ENCODE data around the gene SGK1.
"Not testable (repeated sequence)": the region's sequence is repeated elsewhere in the genome, so short reads cannot be mapped to it uniquely, and the experiment has no call there.

The SGK1 gene

DNA sequence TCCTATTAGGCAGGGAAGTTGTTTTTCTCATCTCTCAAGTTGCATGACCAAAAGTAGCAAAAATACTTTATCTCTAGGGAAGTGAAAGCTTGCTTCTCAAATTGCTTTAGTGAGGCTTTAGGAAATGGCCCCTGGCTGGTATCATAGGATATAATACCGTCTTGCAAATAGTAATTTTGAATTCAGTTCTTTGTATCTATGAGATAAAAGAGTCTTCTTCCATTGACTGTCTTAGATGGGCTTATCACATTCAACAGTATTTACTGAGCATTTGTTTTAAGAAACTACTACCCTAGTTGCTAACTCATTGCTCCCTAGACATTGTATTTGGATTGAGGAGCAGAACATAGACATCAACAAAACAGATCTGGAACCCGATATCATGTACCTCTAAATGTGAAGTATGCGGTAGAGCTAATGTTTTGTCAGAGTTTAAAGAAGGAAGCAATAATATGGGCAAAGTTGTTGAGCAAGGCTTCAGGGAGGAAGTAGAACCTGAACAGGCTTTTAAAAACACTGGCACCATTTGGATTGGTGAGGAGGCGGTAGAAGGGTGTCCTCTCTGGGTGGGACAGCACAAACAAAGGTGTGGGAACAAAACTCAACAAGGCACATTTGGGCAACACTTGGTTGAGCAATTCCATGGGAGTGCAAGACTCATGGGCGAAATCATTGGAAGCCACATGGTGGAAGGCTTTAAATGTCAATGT, 101.5 kb downstream of the SGK1 start:
- no peak for DNase-seq

DNA sequence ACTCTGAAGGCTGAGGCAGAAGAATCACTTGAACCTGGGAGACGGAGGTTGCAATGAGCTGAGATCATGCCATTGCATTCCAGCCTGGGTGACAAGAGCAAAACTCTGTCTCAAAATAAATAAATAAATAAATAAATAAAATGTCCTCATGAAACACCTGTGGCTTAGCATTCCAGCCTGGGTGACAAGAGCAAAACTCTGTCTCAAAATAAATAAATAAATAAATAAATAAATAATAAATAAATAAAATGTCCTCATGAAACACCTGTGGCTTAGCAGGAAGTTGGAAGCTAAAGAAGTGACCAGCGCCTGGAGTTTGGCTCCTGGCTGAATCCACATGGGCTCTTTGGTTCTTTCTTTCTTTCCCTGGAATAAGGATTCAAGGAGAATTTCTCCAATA, 104.5 kb downstream of the SGK1 start:
- not testable (repeated sequence) for DNase-seq

DNA sequence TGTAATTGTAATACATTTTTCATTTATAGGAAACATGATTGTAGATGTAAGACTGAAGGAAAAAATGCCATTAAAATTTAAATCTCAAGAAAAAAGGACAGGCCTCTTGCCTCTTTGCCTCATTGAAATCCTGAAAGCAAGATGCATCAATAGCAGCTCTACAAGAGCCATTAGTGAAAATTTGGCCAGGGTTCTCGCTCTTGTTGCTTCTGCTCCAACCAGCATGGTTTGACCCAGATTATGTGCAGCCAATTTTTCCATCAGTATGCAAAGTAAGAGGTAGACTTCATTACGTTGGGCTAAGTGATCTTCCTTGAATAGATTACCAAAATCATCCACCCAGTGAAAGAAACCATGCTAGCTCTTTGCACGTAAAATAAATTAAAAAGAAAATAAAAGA, 106.6 kb downstream of the SGK1 start:
- no peak for DNase-seq

DNA sequence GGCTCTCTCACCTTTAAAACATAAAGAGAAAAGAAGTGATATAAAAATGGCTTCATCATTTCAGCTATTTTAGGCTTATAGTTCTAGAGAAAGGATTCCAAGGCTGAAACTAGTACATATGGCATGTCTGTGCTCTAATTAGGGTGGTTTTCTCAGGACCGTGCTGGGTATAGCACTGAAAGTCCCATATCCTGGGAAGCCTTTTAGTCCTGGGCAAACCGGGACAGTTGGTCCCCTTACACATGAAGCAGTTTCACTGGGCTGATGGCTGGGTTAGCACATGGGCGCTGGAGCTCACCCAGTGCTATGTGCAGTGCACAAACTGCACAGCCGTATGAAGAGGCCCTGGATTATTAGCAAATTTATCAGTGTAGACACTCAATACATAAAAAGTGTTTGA, 110.5 kb downstream of the SGK1 start:
- no peak for DNase-seq

DNA sequence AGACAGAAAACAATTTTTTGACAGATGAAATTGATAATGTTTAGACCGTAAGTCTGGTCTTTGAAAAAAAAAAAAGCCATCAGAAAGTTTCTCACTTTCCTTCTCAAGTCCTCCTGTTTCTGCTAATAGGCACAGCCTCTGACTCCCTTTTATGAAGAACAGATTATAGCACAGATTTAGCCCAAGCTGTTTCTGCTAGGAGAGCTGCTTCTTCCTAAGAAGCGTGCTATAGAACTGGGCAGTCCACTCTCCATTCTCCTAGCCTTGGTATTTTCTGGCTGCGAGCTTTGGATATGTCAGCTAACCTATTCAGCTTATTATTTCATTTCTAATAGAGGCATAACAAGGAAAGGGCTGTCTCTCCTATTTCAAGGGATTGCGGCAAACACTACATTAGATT, 112.5 kb downstream of the SGK1 start:
- DNase-seq = no peak

DNA sequence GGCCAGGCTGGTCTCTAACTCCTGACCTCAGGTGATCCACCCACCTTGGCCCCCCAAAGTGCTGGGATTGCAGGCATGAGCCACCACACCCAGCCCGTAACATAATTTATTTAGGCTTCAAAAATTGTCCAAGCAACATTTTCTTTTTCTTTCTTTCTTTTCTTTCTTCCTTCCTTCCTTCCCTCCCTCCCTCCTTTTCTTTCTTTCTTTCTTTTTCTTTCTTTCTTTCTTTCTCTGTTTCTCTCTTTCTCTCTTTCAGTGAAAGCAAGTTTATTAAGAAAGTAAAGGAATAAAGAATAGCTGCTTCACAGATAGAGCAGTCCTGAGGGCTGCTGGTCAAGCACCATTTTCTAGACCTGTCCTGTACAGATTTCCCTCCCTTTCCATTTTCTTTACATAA, 113.2 kb downstream of the SGK1 start:
- not testable (repeated sequence) for DNase-seq

DNA sequence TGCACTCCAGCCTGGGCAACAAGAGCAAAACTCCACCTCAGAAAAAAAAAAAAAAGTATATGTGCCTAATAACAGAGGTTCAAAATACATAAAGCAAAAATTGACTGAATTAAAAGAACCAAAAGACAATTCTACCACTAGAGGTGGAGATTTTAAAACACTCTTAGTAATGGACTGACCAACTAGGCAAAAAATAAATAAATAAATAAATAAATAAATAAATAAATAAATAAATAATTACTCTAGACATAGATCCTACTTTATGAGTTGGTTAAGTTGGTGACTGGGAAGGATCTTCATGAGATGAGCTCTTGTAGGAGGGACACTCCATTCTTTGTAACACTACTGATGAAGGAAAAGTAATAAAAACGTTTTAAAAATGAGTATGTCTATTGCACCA, 113.9 kb downstream of the SGK1 start:
- DNase-seq = no peak

DNA sequence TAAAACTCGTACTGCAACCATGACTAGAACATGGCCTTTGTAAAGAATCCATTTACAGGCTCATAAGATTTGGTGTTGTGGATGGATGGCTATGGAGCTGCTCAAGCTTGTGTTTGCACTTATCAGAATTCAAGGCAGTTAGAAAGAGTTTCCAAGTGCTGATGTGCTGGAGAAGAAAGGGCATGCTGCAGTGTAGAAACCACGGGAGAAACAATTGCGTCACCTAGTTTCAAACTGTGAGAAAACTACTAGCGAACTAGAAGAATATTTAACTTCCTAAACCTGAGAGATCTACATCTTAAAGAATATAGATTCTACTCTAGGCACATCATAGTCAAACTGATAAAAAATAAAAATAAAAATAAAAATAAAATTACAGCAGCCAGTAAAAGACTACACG, 116.2 kb downstream of the SGK1 start:
- no peak for DNase-seq

DNA sequence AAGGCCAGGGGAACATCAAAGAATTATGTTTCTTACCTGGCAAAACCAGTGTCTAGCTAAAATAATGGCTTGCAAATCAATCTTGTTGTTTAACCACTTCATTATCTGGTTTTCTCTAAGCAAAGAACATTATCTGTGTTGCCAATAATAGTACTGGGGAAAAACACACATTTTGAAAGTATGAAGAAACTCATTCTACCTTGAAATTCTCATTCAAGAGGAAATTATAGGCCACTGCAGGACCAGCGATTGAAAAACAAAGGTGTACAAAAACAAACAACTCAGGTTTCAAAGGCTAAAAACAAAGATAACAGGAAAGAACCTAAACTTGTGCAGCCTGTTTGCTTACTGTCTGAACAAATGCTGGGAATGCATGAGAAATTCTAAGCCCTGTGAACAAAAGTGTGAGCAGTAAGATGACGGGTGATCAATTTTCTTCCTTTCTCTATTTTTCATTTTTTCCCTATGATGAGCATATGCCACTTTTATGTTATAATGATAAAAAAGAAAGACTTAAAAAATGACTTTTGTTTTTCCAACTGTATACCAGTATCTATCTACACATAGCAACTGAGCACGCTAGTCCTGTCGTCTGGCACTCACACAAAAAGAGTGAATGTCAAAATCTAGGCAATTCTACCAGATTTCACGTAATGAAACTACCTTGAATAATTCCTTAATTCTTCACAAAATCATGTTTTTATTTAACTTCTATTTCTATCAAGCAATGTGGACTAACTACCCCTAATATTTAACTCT, 117.9 kb downstream of the SGK1 start:
- DNase-seq = no peak

DNA sequence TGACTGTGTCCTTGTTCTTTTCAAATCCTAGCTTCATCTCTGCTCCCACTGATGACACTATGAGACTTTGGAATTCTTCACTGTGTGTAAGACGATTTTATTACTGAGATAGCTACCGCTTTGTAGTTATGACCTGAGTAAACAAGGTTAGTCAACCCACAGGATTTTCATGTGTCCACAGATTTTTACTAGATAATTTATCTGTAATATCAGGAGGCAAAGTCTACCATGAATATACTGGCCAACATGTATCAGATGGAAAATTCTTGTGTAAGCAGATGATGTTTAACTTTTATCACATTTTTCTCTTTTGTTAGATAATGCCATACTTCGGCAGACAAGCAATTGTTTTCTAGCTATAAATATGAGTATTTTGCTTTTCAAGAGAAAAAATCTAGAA, 119.8 kb downstream of the SGK1 start:
- no peak for DNase-seq

DNA sequence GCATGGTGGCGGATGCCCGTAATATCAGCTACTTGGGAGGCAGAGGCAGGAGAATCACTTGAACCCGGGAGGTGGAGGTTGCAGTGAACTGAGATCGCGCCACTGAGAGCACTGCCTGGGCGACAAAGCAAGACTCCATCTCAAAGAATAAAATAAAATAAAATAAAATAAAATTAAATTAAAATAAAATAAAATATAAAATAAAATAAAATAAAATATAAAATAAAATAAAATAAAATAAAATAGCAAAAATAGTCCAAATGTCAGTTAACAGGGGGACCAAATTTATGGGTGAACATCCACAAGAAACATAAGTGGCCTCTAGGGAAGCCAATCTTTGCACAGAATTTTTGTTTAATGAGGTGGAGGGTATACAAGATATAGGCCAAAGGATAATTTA, 120.2 kb downstream of the SGK1 start:
- not testable (repeated sequence) for DNase-seq

DNA sequence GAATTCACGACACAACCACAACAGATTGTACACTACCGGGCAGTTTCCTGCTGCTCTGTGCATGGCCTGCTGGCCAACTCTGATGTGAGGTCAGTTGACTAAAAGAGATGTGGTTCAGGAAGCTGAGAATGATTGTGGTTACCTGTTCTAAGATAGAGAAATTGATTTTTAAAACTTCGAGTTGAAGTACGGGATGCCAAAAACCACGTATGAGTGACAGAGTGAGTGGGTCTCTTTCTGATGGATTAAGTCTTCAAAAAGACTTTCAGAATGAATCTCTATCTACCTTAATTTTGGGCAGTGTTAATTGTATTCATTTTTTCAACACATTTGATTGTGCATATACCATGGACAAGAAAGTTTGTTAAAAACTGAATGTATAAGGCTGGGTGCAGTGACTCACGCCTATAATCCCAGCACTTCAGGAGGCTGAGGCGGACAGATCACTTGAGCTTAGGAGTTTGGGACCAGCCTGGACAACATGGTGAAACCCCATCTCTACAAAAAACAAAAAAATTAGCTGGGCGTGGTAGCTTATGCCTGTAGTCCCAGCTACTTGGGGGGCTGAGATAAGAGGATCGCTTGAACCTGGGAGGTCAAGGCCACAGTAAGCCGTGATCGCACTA, 121.2 kb downstream of the SGK1 start:
- DNase-seq = no peak

DNA sequence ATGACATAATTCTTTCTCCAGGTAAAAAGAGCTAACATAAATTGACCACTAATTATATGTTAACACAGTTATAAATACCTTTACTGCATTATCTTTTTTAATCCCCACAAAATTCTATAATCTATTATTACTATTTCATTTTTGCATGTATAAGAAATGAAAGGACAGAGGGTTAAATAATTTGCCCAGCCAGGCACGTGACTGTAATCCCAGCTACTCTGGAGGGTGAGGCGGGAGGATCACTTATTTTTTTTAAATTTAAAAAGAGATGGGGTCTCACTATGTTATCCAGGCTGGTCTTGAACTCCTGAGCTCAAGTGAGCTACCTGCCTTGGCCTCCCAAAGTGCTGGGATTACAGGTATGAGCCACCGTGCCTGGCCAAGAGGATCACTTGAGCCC, 121.9 kb downstream of the SGK1 start:
- DNase-seq = no peak

DNA sequence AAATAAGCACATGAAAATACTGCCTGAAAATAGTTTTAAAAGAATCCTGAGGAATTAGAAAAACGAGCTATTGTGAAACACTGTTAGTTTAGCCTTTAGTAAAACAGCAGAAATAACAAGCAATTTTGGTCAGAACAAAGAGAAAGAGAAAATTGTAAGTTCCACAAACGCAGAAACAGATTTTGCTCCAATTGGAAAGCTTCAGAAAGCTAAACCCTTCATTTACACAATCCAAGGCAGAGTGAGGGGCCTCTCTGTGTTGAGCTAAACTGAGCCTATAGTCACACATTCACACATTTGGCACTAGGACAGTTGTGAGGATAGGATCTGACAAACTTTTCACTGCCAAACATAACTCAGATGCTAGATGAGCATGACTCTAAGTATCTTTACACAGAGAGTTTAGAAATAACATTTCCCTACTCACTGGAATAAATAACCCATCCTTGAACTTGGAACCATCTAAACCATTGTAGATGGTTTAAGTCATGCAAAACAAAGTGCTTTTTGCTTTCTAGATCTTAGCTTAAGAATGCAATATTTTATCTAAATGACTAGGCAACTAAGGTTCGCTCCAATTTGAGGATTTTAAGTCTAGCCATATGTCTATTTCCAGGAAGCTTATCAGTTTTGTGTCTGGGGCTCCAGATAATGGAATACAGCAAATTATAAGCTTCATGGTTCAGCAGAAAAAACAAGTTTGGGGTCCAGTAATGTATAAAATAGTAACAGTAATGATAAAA, 122.6 kb downstream of the SGK1 start:
- no peak for DNase-seq

DNA sequence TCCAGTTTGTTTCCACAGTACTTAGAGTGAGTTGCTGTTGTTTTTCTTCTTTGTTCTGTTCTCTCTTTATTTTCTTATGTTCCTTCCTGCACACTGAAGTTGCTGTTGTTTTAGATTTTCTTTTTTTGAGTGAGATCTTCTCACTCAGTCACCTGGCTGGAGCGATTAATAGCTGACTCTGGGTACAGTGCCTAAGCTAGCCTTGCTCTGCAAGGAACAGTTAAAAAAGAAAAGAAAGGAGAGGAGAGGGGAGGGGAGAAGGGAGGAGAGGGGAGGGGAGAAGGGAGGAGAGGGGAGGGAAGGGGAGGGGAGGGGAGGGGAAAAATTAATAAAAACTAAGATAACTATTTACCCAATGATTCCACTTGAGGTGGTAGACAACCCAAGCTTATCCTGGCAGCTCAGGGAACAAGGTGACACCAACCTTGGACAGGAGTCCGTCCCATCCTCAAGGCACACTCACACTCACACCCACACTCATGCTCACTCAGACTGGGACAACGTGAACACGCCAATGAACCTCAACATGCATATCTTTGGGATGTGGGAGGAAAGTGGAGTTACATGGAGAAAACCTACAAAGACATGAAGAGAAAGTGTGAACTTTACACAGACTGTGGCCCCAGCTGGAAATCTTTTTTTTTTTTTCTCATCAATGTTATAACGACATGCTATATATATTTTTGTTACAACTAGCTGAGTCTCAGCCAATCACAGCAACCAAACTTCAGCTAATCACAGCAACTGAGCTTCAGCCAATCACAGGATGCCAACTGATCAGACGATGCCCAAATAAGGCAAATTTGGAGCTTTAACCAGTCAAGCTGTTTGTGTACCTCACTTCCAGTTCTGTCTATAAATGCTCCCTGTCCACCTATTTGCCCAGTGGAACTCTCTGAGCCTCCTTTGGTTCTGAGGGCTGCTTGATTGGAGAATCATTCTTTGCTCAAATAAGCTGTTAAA, 124.1 kb downstream of the SGK1 start:
- no peak for DNase-seq

DNA sequence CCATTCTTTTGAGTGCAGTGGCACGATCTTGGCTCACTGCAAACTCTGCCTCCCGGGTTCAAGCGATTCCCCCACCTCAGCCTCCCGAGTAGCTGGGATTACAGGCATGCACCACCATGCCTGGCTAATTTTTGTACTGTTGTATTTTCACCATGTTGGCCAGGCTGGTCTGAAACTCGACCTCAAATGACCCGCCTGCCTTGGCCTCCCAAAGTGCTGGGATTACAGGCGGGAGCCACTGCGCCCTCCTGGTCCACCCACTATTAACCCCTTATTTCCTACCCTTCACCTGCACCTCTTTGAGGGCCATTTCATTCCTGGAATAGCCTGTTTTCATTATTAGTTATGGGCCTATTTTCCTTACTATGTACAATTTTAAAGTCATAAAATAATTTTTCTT, 125.3 kb downstream of the SGK1 start:
- not testable (repeated sequence) for DNase-seq

DNA sequence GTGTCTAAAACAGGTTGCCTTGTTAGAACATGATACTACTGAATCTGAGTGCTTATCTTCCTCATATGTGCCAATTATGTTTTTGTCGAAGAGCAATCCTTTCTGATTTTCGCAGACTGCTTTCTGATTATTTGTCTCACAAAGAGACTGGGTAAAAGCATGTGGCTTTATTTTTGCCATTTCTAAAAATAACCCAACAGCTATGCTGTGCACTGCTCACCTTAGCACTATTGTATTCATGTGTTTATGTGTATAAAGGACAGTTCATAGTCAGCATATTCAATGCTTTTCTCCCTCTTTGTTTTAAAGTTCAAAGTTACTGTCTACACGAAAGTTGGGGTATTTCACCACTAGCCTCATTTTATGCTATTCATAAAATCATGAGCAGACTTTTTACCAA, 127.0 kb downstream of the SGK1 start:
- no peak for DNase-seq

DNA sequence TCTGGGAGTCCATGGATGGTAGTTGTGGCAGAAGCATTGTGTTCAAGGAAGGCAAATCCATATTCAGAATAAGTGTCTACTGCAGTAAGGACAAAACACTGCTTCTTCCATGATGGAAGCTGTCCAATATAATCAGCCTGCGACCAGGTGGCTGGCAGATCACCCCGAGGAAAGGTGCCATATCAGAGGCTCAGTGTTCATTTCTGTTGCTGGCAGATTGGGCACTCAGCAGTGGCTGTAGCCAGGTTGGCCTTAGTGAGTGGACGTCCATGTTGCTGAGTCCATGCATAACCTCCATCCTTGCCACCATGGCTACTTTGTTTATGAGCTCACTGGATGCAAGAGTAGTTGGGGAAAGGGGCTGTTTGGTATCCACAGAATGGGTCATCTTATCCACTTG, 130.2 kb downstream of the SGK1 start:
- DNase-seq = no peak

DNA sequence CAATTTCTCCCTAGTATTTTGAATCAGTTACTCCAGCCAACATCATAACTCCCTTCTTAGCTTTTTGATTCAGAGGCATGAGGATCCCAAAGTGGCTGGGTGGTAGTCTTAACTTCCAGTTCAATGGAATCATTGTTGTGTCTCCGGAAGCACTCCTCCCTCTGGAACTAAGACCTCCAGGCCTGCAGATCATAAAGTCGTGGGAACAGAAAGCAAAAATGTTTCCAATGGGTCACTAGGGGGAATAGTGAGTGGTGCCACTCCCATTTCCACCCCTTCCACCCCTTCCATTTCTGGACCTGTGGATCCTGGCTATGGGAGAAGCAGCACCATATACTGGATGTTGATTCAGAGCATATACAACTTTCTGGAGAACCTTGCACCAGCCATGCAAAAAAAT, 130.8 kb downstream of the SGK1 start:
- DNase-seq = no peak

DNA sequence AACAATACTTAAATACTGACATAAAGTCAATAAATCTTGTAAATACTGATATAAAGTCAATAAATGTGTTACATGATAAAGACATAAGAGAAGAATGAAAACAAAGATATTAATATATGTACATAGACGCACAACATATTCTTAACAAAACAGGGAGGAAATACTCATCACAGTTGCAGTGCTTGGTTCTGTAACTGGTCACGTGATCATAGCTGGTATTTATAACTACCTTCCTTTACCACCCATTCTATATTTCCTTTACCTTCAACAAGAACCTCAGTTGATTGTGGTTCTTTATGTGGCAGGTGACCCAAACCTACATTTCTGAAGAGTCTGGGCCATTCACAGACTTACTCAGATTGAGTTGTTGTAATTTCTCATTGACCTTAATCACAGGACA, 131.6 kb downstream of the SGK1 start:
- DNase-seq = no peak

DNA sequence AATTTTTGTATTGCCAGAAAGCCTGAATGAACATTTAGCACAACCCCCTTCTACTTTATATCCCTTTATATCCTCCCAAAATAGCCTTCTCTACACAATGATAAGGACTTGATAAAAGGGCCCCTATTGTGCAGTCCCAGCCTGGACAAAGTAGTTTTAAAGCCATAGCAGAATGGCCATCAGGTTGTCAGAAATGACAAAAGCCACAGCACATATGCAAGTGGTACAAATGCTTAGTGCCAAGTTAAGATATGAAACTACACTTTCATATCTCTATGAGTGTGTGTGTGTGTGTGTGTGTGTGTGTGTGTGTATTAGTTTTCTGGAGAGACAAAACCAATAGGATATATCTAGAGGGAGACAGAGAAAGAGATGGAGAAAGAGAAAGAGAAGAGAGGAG, 132.6 kb downstream of the SGK1 start:
- DNase-seq = no peak

DNA sequence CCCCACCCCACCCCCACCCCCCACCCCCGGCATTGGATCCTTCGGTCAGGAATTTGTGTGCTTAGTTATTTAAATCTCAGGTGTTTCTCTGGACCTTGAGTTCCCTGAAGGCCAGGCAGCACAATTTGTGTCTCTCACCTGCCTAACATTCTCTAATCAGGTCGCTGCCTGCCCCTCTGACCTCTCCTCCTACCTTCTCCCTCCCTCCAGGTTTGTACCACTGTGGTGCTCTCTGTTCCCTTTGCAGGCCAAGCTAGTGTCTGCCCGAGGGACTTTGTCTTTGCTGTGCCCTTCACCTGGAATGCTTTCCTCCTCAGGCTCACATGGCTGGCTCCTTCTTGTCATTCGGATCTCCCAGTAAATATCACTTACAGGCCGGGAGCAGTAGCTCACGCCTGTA, 134.1 kb downstream of the SGK1 start:
- DNase-seq = no peak

All from effector CD8-positive, alpha-beta T cell (primary cell).